ENCODE data around the gene DNER.

DNER gene

GRCh38 chr2:229408356-229408755 is 306.0 kb downstream of the DNER start:
- H4K20me1 ChIP-seq (ENCODE audit: insufficient read depth, low read length) = no peaks in the 10 kb centered on the region
- H3K9ac ChIP-seq (ENCODE audit: low read length) = no peak overlapping the region
- H3K9me3 ChIP-seq (ENCODE audit: low read length) = no peaks in the 10 kb centered on the region
- 0 out of 2 replicates have a peak, but pooled peaks cover 5% of the 10 kb centered on the region for H3K27me3 ChIP-seq (ENCODE audit: insufficient read depth, low read length)
- no peak overlapping the region for H2AFZ ChIP-seq (ENCODE audit: low read length)
- no peaks in the 10 kb centered on the region for H3K4me1 ChIP-seq (ENCODE audit: insufficient read depth, low read length, severe bottlenecking)
- no peaks in the 10 kb centered on the region for H3K36me3 ChIP-seq (ENCODE audit: insufficient read depth, low read length)
- H3K4me3 ChIP-seq (ENCODE audit: low read depth, low read length, poor library complexity, severe bottlenecking) = no peak overlapping the region
- no peak overlapping the region for H3K4me2 ChIP-seq (ENCODE audit: low read length)
- H3K9me2 ChIP-seq (ENCODE audit: low read depth, low read length) = no peaks in the 10 kb centered on the region
- H3F3A ChIP-seq (ENCODE audit: insufficient read depth, low read length) = no peaks in the 10 kb centered on the region
- H3K27ac ChIP-seq (ENCODE audit: low read depth, low read length, poor library complexity, severe bottlenecking) = no peak overlapping the region
- TF ChIP-seq CTCF (IDR thresholded peaks at IDR 0.05; ENCODE audit: low read length) (no peak), EZH2 (IDR thresholded peaks at IDR 0.05; ENCODE audit: borderline replicate concordance, low read length) (no peak)
- H3K79me2 ChIP-seq (ENCODE audit: insufficient read depth, low read length) = no peaks in the 10 kb centered on the region

- H4K20me1 ChIP-seq (ENCODE audit: insufficient read depth, low read length) = no peaks in the 10 kb centered on the region
- no peaks in the 10 kb centered on the region for H3K9me3 ChIP-seq (ENCODE audit: low read length)
- no peaks in the 10 kb centered on the region for H3K4me1 ChIP-seq (ENCODE audit: insufficient read depth, low read length, severe bottlenecking)
- H3K4me3 ChIP-seq (ENCODE audit: low read depth, low read length, poor library complexity, severe bottlenecking) = no peak overlapping the region
- H3K9ac ChIP-seq (ENCODE audit: low read length) = no peak overlapping the region
- H2AFZ ChIP-seq (ENCODE audit: low read length) = no peak overlapping the region
- H3K9me2 ChIP-seq (ENCODE audit: low read depth, low read length) = no peaks in the 10 kb centered on the region
- H3K36me3 ChIP-seq (ENCODE audit: insufficient read depth, low read length) = no peaks in the 10 kb centered on the region
- H3K4me2 ChIP-seq (ENCODE audit: low read length) = no peak overlapping the region
- H3K79me2 ChIP-seq (ENCODE audit: insufficient read depth, low read length) = no peaks in the 10 kb centered on the region
- TF ChIP-seq CTCF (IDR thresholded peaks at IDR 0.05; ENCODE audit: low read length) (no peak), EZH2 (IDR thresholded peaks at IDR 0.05; ENCODE audit: borderline replicate concordance, low read length) (no peak)
- H3K27ac ChIP-seq (ENCODE audit: low read depth, low read length, poor library complexity, severe bottlenecking) = no peak overlapping the region
- H3F3A ChIP-seq (ENCODE audit: insufficient read depth, low read length) = no peaks in the 10 kb centered on the region
- 0 out of 2 replicates have a peak, but pooled peaks cover 5% of the 10 kb centered on the region for H3K27me3 ChIP-seq (ENCODE audit: insufficient read depth, low read length)
Observed at GRCh38 chr2:229407170-229407569, 307.2 kb downstream of the DNER start.

- Histone ChIP-seq H2AFZ (ENCODE audit: low read length) (no peak overlapping the region), H3K4me3 (ENCODE audit: low read depth, low read length, poor library complexity, severe bottlenecking) (no peak overlapping the region), H3K27ac (ENCODE audit: low read depth, low read length, poor library complexity, severe bottlenecking) (no peak overlapping the region), H3K9me3 (ENCODE audit: low read length) (no peaks in the 10 kb centered on the region), H3K9ac (ENCODE audit: low read length) (no peak overlapping the region), H3K36me3 (ENCODE audit: insufficient read depth, low read length) (no peaks in the 10 kb centered on the region), H3K4me2 (ENCODE audit: low read length) (no peak overlapping the region), H3F3A (ENCODE audit: insufficient read depth, low read length) (no peaks in the 10 kb centered on the region), H3K27me3 (ENCODE audit: insufficient read depth, low read length) (0 out of 2 replicates have a peak, but pooled peaks cover 5% of the 10 kb centered on the region), H4K20me1 (ENCODE audit: insufficient read depth, low read length) (no peaks in the 10 kb centered on the region), H3K9me2 (ENCODE audit: low read depth, low read length) (no peaks in the 10 kb centered on the region), H3K4me1 (ENCODE audit: insufficient read depth, low read length, severe bottlenecking) (no peaks in the 10 kb centered on the region), H3K79me2 (ENCODE audit: insufficient read depth, low read length) (no peaks in the 10 kb centered on the region)
- TF ChIP-seq CTCF (IDR thresholded peaks at IDR 0.05; ENCODE audit: low read length) (no peak), EZH2 (IDR thresholded peaks at IDR 0.05; ENCODE audit: borderline replicate concordance, low read length) (no peak)
Observed at GRCh38 chr2:229405796-229406195, 308.6 kb downstream of the DNER start.
